ENCODE measurements around the gene SRP68. TPM values are rescaled to one million over a fixed set of nuclear protein-coding genes. Genes with fewer than 3 reads are reported as not detected.

Gene SRP68
- total and polyA plus RNA-seq, 2 donors (not counting 1 experiment from before 2014, with no cell fraction given) = 29.6 to 82.3 TPM

- Mint-ChIP-seq H3K27ac (peak overlapping the region; percentile 90), H3K4me1 (peaks cover 60% of the 10 kb centered on the region), H3K4me3 (peak overlapping the region; percentile 85), H3K27me3 (peaks cover 31% of the 10 kb centered on the region), H3K9me3 (ENCODE audit: insufficient read depth) (no peaks in the 10 kb centered on the region)
- Histone ChIP-seq H3K9me3 (ENCODE audit: control extremely low read depth in 1 of 3, control insufficient read depth in 2 of 3, insufficient read depth in 1 of 3, low read length in 2 of 3) (peaks cover 0 to 21% (median 0%) of the 10 kb centered on the region in 3 donors), H3K79me2 (ENCODE audit: control insufficient read depth, insufficient read depth, low read length) (peaks cover 20% of the 10 kb centered on the region), H3K4me1 (ENCODE audit: control insufficient read depth in 2 of 2, insufficient read depth in 2 of 2, low read length in 2 of 2) (peaks cover 57 to 64% of the 10 kb centered on the region in 2 donors), H3K4me2 (replicated peaks; ENCODE audit: low read depth, low read length, poor library complexity, severe bottlenecking) (peak overlapping the region; percentile 63), H3K4me3 (ENCODE audit: control extremely low read depth in 1 of 5, extremely low read depth in 1 of 5, insufficient read depth in 1 of 5, low read depth in 2 of 5, low read length in 4 of 5) (peak overlapping the region in 4 of 5 experiments; percentile 17 to 29 (median 24)), H3K9ac (ENCODE audit: low read length) (peak overlapping the region; percentile 51), H3K36me3 (replicated peaks in 1 of 2; ENCODE audit: control extremely low read depth in 1 of 2, control insufficient read depth in 1 of 2, extremely low read depth in 1 of 2, insufficient read depth in 2 of 2, low read length in 1 of 2) (no peaks in the 10 kb centered on the region), H3K27me3 (replicated peaks in 1 of 4; ENCODE audit: control extremely low read depth in 1 of 4, control insufficient read depth in 3 of 4, insufficient read depth in 4 of 4, low read length in 3 of 4) (peaks cover 0 to 64% (median 44%) of the 10 kb centered on the region in 4 experiments), H2AFZ (ENCODE audit: insufficient read depth, low read depth, low read length, poor library complexity, severe bottlenecking) (no peak overlapping the region), H3K27ac (ENCODE audit: low read length in 2 of 2) (no peak overlapping the region), H4K20me1 (ENCODE audit: control insufficient read depth, insufficient read depth, low read length, poor library complexity, severe bottlenecking) (no peaks in the 10 kb centered on the region)
- 9% methylated on average over 41 of the region's 41 CpGs for WGBS (ENCODE audit: insufficient coverage)
- no peak for DNase-seq
- ChIA-PET CTCF (no interaction called here), POLR2A (no interaction called here)
- no peak for ATAC-seq (ENCODE audit: low read depth)
- TF ChIP-seq CTCF (IDR thresholded peaks at IDR 0.05) (no peak), EZH2 (IDR thresholded peaks at IDR 0.05; ENCODE audit: borderline replicate concordance, insufficient read depth, low read depth, low read length, poor library complexity, severe bottlenecking) (no peak)
- intact Hi-C loops (cut with micrococcal nuclease) = no loop called here
Observed at GRCh38 chr17:76076146-76076764, 3.9 kb upstream of the SRP68 start.

- H3K27me3 ChIP-seq (replicated peaks in 1 of 4; ENCODE audit: control extremely low read depth in 1 of 4, control insufficient read depth in 3 of 4, insufficient read depth in 4 of 4, low read length in 3 of 4) = peaks cover 0 to 64% (median 44%) of the 10 kb centered on the region in 4 experiments
- H3K9me3 ChIP-seq (ENCODE audit: control extremely low read depth in 1 of 3, control insufficient read depth in 2 of 3, insufficient read depth in 1 of 3, low read length in 2 of 3) = peaks cover 0 to 21% (median 0%) of the 10 kb centered on the region in 3 donors
- Mint-ChIP-seq H3K4me1 (peaks cover 63% of the 10 kb centered on the region), H3K9me3 (ENCODE audit: insufficient read depth) (no peaks in the 10 kb centered on the region), H3K27me3 (peaks cover 31% of the 10 kb centered on the region), H3K4me3 (peak overlapping the region; percentile 85), H3K27ac (peak overlapping the region; percentile 59)
- DNase-seq (no peak), ATAC-seq (ENCODE audit: low read depth) (no peak)
- intact Hi-C loops (cut with micrococcal nuclease) = no loop called here
- H2AFZ ChIP-seq (ENCODE audit: insufficient read depth, low read depth, low read length, poor library complexity, severe bottlenecking) = peak overlapping the region; percentile 59
- ChIA-PET POLR2A (no interaction called here), CTCF (no interaction called here)
- no peak overlapping the region for H3K27ac ChIP-seq (ENCODE audit: low read length in 2 of 2)
- peak overlapping the region; percentile 63 for H3K4me2 ChIP-seq (replicated peaks; ENCODE audit: low read depth, low read length, poor library complexity, severe bottlenecking)
- H3K9ac ChIP-seq (ENCODE audit: low read length) = peak overlapping the region; percentile 14
- no peaks in the 10 kb centered on the region for H4K20me1 ChIP-seq (ENCODE audit: control insufficient read depth, insufficient read depth, low read length, poor library complexity, severe bottlenecking)
- H3K79me2 ChIP-seq (ENCODE audit: control insufficient read depth, insufficient read depth, low read length) = peaks cover 27% of the 10 kb centered on the region
- TF ChIP-seq EZH2 (IDR thresholded peaks at IDR 0.05; ENCODE audit: borderline replicate concordance, insufficient read depth, low read depth, low read length, poor library complexity, severe bottlenecking) (no peak), CTCF (IDR thresholded peaks at IDR 0.05) (no peak)
- H3K36me3 ChIP-seq (replicated peaks in 1 of 2; ENCODE audit: control extremely low read depth in 1 of 2, control insufficient read depth in 1 of 2, extremely low read depth in 1 of 2, insufficient read depth in 2 of 2, low read length in 1 of 2) = no peaks in the 10 kb centered on the region
- peak overlapping the region in 2 of 5 experiments; percentile 8 to 18 for H3K4me3 ChIP-seq (ENCODE audit: control extremely low read depth in 1 of 5, extremely low read depth in 1 of 5, insufficient read depth in 1 of 5, low read depth in 2 of 5, low read length in 4 of 5)
- WGBS (ENCODE audit: insufficient coverage) = 14% methylated on average over 41 of the region's 48 CpGs
- H3K4me1 ChIP-seq (ENCODE audit: control insufficient read depth in 2 of 2, insufficient read depth in 2 of 2, low read length in 2 of 2) = peaks cover 64 to 69% of the 10 kb centered on the region in 2 donors
Observed at GRCh38 chr17:76075364-76076145, 3.2 kb upstream of the SRP68 start.
